Smooth muscle cell of the brain vasculature (primary cell): ENCODE results near the gene OR51V1.
"Not testable (repeated sequence)": the region's sequence is repeated elsewhere in the genome, so short reads cannot be mapped to it uniquely, and the experiment has no call there.

ENCODE experiments used
- DNase-seq: peaks from one replicate; pipeline ENCODE4 v3.0.0-alpha.2; 2012; ENCODE audit warnings: low read depth, low spot score

The OR51V1 gene, protein sequence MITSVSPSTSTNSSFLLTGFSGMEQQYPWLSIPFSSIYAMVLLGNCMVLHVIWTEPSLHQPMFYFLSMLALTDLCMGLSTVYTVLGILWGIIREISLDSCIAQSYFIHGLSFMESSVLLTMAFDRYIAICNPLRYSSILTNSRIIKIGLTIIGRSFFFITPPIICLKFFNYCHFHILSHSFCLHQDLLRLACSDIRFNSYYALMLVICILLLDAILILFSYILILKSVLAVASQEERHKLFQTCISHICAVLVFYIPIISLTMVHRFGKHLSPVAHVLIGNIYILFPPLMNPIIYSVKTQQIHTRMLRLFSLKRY

GRCh38 chr11:5200582-5200981 is at the start of gene OR51V1:
OR51V1 (minus strand) TSS chr11:5200682; CDS start chr11:5200682, 0 bp downstream.
- DNase-seq, result no peak

GRCh38 chr11:5249807-5250396 is 49.4 kb upstream of the OR51V1 start, which contains the start of gene HBG1:
HBG1 (minus strand) TSS chr11:5249857; CDS start chr11:5249804, 53 bp downstream.
- DNase-seq, result not testable (repeated sequence)

GRCh38 chr11:5248498-5248897 is 48.0 kb upstream of the OR51V1 start:
- not testable (repeated sequence) for DNase-seq

GRCh38 chr11:5247472-5248192 is 47.1 kb upstream of the OR51V1 start:
- DNase-seq, result no peak

- DNase-seq, result no peak
These were observed 46.4 kb upstream of the OR51V1 start for GRCh38 chr11:5246772-5247471.

DNA sequence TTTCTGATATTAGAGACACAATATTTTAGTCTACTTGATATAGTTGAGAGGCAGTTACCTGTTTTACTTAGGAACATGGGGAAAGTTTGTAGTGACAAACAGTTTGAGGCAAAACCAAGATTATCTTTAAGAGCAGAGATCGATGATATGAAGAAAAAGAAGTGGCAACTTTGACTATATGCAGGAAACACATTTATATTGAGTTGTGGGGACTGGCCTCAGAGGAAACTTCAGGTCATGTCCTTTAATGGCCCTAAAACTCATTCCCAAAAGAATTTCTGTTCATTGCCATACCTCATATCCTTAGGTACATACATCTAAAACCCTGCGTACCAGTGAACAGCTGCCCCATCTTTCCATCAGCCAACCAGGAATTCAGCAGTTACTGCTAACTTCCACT is 44.7 kb upstream of the OR51V1 start:
- DNase-seq, result no peak

DNA sequence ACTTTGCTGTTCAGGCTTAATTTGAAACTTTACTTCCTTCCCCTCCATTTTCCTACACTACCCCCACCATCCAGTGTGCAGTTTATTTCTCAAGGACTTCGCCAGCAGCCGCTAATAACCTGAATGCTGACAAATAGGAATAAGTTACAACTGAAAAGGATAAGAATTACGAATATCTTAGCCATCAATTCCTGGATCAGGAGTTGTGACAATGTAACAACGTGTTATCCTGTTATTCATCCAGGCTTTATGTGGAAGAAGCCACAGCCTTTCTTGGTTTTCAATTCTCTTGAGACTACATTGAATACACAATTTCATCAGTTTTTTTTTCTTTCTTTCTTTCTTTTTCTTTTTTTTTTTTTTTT is 43.3 kb upstream of the OR51V1 start:
- no peak for DNase-seq

DNA sequence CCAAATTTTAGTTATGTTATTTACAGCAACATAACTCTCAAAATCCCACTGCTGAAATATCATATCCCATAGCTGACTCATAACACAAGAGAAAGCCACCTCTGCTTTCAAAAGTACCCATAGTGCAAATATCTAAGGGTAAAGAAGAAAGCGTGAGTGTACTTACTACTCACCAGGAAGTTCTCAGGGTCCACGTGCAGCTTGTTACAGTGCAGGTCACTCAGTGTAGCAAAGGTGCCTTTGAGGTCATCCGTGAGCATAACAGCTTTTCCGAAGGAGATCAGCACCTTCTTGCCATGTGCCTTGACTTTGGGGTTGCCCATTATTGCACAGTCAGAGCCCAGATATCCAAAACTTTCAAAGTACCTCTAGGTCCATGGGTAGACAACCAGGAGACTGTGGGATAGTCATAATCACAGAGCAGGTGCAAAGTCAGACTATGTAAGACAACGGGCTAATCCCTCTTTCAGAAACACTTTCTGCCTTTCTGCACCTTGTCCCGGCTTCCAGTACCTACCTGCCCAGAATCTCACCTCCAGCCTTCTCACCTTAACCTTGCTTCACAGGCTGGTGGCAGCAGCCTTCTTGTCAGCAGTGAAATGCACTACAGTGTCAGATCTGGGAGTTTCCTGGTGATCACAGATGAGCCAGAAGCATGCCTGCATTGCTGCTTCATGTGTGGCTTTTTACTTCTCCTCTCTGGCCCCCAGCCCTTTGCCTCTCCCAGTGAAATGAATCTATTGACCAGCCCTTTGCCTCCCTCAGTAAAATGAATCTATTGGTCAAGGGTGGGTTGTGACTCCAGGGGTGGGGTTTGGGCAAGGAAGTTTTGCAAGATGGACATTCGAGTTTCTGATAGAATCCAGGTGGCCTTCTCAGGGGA is 42.7 kb upstream of the OR51V1 start:
- DNase-seq, result no peak

DNA sequence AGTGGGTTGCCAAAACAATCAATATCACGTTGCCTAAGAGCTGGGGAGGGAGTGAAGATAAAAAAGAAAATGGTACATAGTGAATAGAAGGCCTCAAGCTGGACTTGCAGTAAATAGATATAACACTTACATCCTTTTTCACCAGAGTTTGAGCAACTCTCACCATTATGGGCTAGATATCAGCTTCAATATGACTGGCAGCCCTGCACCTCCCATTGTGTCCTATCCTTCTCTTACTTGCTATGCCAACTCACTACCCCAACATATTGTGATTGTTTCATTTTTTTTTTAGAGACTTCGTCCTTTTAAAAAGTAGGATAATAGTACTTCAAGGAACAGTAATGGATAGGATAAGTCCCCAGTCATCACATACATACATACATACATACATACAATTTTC is 41.7 kb upstream of the OR51V1 start:
- no peak for DNase-seq

DNA sequence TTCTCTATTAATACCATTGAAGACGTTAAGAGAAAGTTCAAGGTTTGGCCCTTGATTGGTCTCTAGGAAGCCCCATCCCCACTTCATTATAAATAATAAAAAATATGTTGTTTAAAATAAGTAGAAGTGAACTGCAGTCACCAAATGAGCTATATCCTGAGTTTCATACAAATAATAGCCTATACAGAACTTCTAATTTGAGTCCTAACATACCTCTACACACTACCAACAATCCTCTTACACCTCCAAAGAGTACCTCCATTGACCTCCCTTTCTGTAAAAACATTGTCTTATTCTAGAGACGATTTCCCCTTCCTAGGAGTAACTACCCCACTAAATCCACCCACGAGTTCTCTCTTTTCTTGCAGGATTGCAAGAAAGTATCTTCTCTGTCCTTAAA is 41.0 kb upstream of the OR51V1 start:
- DNase-seq, result no peak

DNA sequence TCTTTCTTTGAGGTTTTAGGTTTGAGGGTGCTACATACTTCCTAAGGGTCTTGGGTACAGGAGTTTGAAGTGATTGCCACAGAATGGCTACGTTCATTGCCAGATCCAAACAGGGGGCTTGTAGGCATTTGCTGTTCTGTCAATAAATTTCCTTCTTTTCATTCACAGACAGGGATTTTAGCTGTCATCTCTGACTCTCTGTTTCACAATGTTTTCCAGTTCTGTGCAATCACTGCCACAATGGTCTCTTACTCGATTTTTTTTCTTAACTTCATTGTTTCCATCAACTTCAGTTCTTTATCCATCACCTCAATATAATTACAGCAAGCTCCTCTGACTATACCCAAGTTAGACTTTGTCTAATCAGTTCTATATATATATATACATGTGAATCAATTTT is 40.0 kb upstream of the OR51V1 start:
- no peak for DNase-seq

DNA sequence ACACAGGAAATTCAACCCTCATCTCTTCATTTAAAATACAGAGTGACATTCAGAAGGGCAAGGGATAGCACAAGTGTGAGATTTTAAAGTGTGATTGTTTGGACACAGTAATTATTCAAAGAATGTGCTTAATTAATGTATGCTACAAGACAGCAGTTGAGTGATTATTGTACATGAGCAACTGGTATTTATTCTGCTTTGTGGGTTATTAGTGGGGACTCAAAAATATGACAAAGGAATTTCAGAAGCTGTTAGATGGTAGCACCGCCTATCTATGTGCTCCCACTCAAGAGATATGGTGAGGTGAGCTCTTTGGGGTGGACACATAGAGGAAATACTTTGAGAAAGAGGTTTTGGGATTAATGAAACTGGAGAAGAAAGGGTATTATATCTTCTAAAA is 39.6 kb upstream of the OR51V1 start:
- no peak for DNase-seq

DNA sequence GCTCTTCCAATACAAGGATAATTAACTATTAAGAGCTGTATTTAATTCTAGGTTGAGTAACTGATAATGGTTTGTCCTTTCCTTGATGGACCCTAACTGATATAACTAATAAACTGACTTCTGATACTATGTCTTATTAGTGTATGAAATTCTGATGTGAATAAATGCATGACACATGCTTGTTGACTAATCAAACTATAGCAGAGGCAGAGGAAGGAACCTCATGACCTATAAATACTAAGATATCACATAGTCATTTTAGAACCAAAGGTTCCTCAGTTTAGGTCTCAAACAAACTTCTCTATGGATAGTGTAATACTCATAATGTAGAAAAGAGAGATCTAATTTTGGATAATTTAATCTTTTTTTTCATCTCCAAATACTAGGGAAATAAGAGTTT is 38.6 kb upstream of the OR51V1 start:
- DNase-seq, result no peak

DNA sequence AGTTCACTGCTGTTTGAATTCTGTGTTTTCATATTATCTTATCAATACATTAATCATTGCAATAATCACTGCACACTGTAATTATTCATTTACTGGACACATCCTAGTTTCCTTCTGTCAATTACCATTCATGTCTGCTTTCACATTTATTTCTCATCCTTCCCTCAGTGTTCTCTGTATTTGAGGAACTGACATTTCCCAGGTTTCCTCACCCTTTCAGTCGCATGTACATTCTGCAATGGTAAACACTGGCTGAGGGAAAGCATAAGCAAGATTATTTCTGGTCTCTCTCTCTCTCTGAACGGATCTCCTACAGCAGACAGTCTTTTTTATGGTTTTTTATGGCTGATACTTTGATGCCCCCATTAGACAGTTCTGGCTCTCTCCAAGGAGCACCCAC is 38.0 kb upstream of the OR51V1 start:
- no peak for DNase-seq

DNA sequence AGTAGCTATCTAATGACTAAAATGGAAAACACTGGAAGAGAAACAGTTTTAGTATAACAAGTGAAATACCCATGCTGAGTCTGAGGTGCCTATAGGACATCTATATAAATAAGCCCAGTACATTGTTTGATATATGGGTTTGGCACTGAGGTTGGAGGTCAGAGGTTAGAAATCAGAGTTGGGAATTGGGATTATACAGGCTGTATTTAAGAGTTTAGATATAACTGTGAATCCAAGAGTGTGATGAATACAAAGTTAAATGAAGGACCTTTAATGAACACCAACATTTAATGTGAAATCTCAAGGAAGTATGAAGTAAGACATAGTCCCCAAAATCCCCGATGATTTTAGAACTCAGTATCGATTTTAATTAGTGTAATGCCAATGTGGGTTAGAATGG is 36.9 kb upstream of the OR51V1 start:
- DNase-seq, result no peak

- DNase-seq, result no peak
These were observed 35.0 kb upstream of the OR51V1 start for GRCh38 chr11:5235364-5236095.

DNA sequence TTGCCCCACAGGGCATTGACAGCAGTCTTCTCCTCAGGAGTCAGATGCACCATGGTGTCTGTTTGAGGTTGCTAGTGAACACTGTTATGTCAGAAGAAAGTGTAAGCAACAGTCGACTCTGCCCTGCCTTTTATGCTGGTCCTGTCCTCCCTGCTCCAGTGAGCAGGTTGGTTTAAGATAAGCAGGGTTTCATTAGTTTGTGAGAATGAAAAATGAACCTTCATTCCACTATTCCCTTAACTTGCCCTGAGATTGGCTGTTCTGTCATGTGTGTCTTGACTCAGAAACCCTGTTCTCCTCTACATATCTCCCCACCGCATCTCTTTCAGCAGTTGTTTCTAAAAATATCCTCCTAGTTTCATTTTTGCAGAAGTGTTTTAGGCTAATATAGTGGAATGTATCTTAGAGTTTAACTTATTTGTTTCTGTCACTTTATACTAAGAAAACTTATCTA is 33.9 kb upstream of the OR51V1 start, which contains the start of gene HBD:
TSS of gene HBD (minus strand) at position 103 of the 454 bp plus-strand sequence. CDS start at position 53, 50 bp downstream.
- DNase-seq, result no peak

- no peak for DNase-seq
These were observed 32.8 kb upstream of the OR51V1 start for GRCh38 chr11:5233307-5233706.

DNA sequence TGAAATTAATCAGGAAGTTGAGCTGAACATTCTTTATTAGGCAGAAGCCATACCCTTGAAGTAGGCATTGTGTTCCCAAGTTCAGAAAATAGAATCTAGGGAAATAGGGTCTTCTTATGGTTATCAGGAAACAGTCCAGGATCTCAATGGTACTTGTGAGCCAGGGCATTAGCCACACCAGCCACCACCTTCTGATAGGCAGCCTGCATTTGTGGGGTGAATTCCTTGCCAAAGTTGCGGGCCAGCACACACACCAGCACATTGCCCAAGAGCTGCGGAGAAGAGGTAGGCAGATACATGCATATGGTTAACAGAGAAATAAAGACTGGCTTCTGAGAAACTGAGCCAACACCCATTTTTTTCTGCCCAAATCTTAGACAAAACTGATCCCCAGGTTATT is 32.3 kb upstream of the OR51V1 start:
- DNase-seq, result no peak

- DNase-seq, result no peak
These were observed 31.7 kb upstream of the OR51V1 start for GRCh38 chr11:5232176-5232575.
